ENCODE measurements around the gene LRRFIP1.

DNA sequence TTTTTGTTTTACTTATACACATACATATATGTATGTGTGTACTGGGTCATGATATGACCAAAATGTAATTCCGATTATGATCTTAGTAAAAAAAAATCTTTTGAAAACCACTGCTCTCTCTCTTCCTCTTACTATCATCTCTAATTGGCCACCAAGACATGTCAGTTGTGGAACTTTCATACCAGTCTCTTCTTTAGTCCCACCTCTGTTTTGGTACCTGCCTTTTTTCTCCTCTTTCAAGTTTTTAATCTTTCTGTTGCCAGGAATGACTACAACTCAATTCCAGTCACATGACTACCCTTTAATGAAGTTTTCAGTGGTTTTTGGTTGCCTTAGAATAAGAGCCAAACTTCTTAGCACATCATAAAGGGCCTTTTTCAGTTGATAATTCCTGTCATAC is 188.2 kb downstream of the LRRFIP1 start:
- TF ChIP-seq, protein P1, sequence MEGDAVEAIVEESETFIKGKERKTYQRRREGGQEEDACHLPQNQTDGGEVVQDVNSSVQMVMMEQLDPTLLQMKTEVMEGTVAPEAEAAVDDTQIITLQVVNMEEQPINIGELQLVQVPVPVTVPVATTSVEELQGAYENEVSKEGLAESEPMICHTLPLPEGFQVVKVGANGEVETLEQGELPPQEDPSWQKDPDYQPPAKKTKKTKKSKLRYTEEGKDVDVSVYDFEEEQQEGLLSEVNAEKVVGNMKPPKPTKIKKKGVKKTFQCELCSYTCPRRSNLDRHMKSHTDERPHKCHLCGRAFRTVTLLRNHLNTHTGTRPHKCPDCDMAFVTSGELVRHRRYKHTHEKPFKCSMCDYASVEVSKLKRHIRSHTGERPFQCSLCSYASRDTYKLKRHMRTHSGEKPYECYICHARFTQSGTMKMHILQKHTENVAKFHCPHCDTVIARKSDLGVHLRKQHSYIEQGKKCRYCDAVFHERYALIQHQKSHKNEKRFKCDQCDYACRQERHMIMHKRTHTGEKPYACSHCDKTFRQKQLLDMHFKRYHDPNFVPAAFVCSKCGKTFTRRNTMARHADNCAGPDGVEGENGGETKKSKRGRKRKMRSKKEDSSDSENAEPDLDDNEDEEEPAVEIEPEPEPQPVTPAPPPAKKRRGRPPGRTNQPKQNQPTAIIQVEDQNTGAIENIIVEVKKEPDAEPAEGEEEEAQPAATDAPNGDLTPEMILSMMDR (IDR thresholded peaks at IDR 0.05) = no peak
- TF ChIP-seq POLR2A (IDR thresholded peaks at IDR 0.05) (no peak), POLR2AphosphoS5 (IDR thresholded peaks at IDR 0.05) (no peak)

Measured in prostate gland (tissue), 2 donors.